ENCODE data around the gene VMP1.

DNA sequence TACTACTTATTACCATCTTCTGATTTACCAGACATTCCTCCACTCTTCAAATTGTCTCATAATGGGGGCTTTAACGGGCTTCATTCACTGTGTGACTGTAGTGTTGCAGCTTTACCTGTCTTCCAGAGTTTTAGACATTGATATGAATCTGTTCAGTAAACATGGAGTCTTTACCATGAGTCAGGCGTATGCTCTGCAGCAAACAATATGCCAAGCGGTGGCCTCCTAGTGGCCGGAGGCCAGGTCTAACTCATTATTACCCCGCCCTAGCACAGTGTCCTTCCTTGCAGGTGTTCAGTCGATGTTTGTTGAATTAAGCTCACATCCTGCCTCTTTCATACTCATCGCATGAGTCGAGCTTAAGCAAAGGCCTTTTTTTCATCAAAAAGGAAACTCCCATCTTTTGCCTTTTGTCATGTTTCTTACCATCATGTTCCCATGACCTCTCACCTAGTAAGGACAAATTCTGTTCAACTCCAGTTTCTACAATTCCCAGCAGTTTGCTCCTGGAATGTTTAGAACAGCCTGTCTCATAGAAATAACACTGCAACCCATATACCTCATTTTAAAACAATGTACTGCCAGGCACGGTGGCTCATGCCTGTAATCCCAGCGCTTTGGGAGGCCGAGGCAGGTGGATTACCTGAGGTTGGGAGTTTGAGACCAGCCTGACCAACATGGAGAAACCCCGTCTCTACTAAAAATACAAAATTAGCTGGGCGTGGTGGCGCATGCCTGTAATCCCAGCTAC is 145.9 kb downstream of the VMP1 start:
- TF ChIP-seq EZH2phosphoT487 (IDR thresholded peaks at IDR 0.05; ENCODE audit: insufficient read depth, low read depth) (no peak), EZH2 (IDR thresholded peaks at IDR 0.05; ENCODE audit: insufficient read depth, poor library complexity, severe bottlenecking) (no peak)
